Aorta (tissue), 5 donors: ENCODE results near the gene NDUFA8. TPM values are rescaled to one million over a fixed set of nuclear protein-coding genes. Genes with fewer than 3 reads are reported as not detected.

Experiments used
- ATAC-seq: fragments of 200-7000 bp; cut with Tn5 transposase; one replicate; pipeline ENCODE4 v1.9.1; 2022; ENCODE audit warnings: moderate library complexity; ENCODE audit not compliant: low FRiP score
- DNase-seq, 2 donors: peaks; one replicate each; pipeline ENCODE4 v3.0.0-alpha.2; 2020
- H3K27ac ChIP-seq, 2 donors: one replicate each; pipeline ENCODE4 v1.5.1; 2013; ENCODE audit warnings: low read length in 2 of 2, mild to moderate bottlenecking in 2 of 2, moderate library complexity in 2 of 2, control low read depth in 1 of 2, inconsistent platforms in 1 of 2, low read depth in 1 of 2
- H3K27me3 ChIP-seq, 2 donors: one replicate each; pipeline ENCODE4 v1.6.1; 2013; ENCODE audit warnings: control low read depth in 1 of 2, low read length in 1 of 2, mild to moderate bottlenecking in 1 of 2, moderate library complexity in 1 of 2; ENCODE audit not compliant: insufficient read depth in 2 of 2, control insufficient read depth in 1 of 2
- H3K36me3 ChIP-seq, 2 donors: one replicate each; pipeline ENCODE4 v1.6.1; 2013; ENCODE audit warnings: control low read depth in 1 of 2, low read length in 1 of 2, mild to moderate bottlenecking in 1 of 2; ENCODE audit not compliant: insufficient read depth in 2 of 2, control insufficient read depth in 1 of 2
- H3K4me1 ChIP-seq, 2 donors: one replicate each; pipeline ENCODE4 v1.6.1; 2013; ENCODE audit warnings: low read length in 2 of 2, control low read depth in 1 of 2, mild to moderate bottlenecking in 1 of 2, moderate library complexity in 1 of 2; ENCODE audit not compliant: insufficient read depth in 2 of 2, control insufficient read depth in 1 of 2
- H3K4me3 ChIP-seq, 2 donors: one replicate each; pipeline ENCODE4 v1.5.1; 2013; ENCODE audit warnings: low read length in 2 of 2, control low read depth in 1 of 2, mild to moderate bottlenecking in 1 of 2
- H3K9me3 ChIP-seq: one replicate; pipeline ENCODE4 v1.6.1; 2013; ENCODE audit warnings: mild to moderate bottlenecking, low read length; ENCODE audit not compliant: control insufficient read depth
- WGBS, 2 donors: extraction: QIAGEN DNeasy Blood & Tissue Kit; methylation state at CpG; one replicate each; pipeline ENCODE4 v1.1.7; 2013; 5-methylcytosine and 5-hydroxymethylcytosine counted together
- intact Hi-C, 2 donors: fragments of 100-400 bp; cut with DNase I; formaldehyde crosslinking; loops; one replicate each; pipeline versions ENCODE4 v1.14.2 to v1.15.0; 2022
- long read RNA-seq, 2 donors: library from polyadenylated mRNA; unstranded; transcript quantifications; one replicate each; pipeline ENCODE4 v2.0.0, GENCODE V29; 2020 to 2021
- polyA plus RNA-seq, 2 donors: library from polyadenylated mRNA; stranded (reverse); fragments of 200-250 nt; gene quantifications; one replicate each; pipeline ENCODE4 v1.2.3, GENCODE V29; 2013
- total RNA-seq, 2 donors: library from RNA; stranded (reverse); fragmentation: NEBNext Ultra II Directional; extraction: Animal tissue kit (Norgen Biotek cat#: 25700); gene quantifications; one replicate each; pipeline ENCODE4 v1.2.1, GENCODE V29; 2021
- donor health status: healthy with polysubstance abuse.
- donor health status: Bipolar disorder and iron deficiency.
- donor health status: DM: no; HTN: no; CAD: no.
- donor health status: DM: no; HTN: no; CAD: no.
- donor health status: DM: yes; HTN: yes; CAD: no.

Gene NDUFA8
- total RNA-seq (10 to 100 TPM; 25.3 to 26.9 TPM), polyA plus RNA-seq (10 to 100 TPM; 59.0 to 65.6 TPM)
- long read RNA-seq, donor 1, transcript NDUFA8-201 (4 exons, 844 nt), result major isoform, 13 of 14 reads
- long read RNA-seq, donor 1, partial matches to known transcripts, result 0 of 14 reads
- long read RNA-seq, donor 1, other reads (novel, unspliced or antisense), result 1 of 14 reads
- long read RNA-seq, donor 2, transcript NDUFA8-201 (4 exons, 844 nt), result major isoform, 17 of 17 reads
- long read RNA-seq, donor 2, partial matches to known transcripts, result 0 of 17 reads
- long read RNA-seq, donor 2, other reads (novel, unspliced or antisense), result 0 of 17 reads

DNA sequence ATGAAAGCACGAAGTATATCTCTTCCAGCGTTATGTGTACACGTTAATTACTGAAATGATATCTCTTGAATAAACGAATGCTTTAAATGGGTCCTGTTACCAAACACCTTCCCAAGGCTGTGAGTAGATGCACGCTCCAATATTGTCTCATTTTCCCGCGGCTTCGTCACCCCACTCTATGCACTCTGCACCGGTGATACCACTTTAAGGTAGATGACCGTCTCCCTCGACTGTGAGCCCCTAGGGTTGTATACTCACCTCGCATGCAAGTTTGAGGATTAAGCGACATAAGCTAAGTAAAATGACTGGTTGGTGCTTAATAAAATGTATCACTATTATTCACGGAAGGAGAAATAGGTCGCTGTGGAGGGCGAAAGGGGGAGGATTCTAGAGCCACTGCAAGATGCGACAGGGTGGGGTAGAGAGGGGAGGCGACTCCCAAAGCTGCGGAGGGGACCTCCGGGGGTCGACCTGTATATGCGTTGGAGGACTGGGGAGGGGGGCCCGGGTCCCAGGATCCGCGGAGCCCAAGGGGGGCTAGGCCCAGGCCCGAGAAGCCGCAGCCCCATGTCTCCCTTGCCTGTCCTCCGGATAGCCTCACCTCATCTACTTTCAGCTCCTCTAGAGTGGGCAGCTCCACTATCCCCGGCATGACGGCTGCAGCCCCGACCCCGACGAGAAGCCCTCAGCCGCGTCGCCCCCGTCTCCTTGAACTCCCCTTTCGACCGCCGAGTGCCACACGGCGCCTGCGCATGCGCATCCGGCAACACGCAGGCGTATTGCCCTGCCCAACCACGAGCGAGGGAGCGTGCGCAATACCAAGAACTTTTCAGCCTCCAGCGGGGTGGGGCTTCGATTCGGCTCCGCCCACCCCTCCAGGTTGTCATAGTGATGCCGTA, at the start of gene NDUFA8, which contains the start of gene MORN5:
Gene NDUFA8, minus strand, starts transcription at position 754 of the 899 bp plus-strand sequence. Its CDS starts 102 bp downstream, at position 652.
Gene MORN5, plus strand, starts transcription at position 883 of the 899 bp plus-strand sequence. CDS start 65 bp downstream, outside the sequence.
- peak; percentile 98 for ATAC-seq
- H3K4me1 ChIP-seq, result peaks cover 0 to 2% of the 10 kb centered on the region in 2 donors
- no peaks in the 10 kb centered on the region for H3K36me3 ChIP-seq
- H3K27me3 ChIP-seq, result no peaks in the 10 kb centered on the region
- intact Hi-C loops, result loop anchor here in 1 of 2 donors (5.0 kb wide), 1 partner anchor 103 kb away; the partner anchor contains the start of genes MRRF and RBM18
- H3K27ac ChIP-seq, result no peak within 1 kb of the TSS
- WGBS, 2 donors, result 1% methylated on average over 56 of the region's 56 CpGs
- DNase-seq, result peak; percentile 98
- peak within 1 kb of the TSS; percentile 33 to 99 for H3K4me3 ChIP-seq
- H3K9me3 ChIP-seq, result no peaks in the 10 kb centered on the region

GRCh38 chr9:122207096-122207495, 47.5 kb upstream of the NDUFA8 start:
- no peaks in the 10 kb centered on the region for H3K36me3 ChIP-seq
- no peaks in the 10 kb centered on the region for H3K4me1 ChIP-seq
- no peak overlapping the region for H3K4me3 ChIP-seq
- WGBS, 2 donors, result 59 to 68% methylated on average over 9 of the region's 9 CpGs
- no peaks in the 10 kb centered on the region for H3K9me3 ChIP-seq
- DNase-seq (no peak), ATAC-seq (no peak)
- no peak overlapping the region for H3K27ac ChIP-seq
- H3K27me3 ChIP-seq, result peaks cover 0 to 2% of the 10 kb centered on the region in 2 donors
- intact Hi-C loops, result no loop called here

GRCh38 chr9:122206118-122207046, 46.8 kb upstream of the NDUFA8 start:
- H3K4me3 ChIP-seq, result no peak overlapping the region
- no peak overlapping the region for H3K27ac ChIP-seq
- peaks cover 0 to 2% of the 10 kb centered on the region in 2 donors for H3K27me3 ChIP-seq
- intact Hi-C loops, result no loop called here
- ATAC-seq (no peak), DNase-seq (peak in 1 of 2 donors; percentile 48)
- no peaks in the 10 kb centered on the region for H3K9me3 ChIP-seq
- no peaks in the 10 kb centered on the region for H3K4me1 ChIP-seq
- H3K36me3 ChIP-seq, result no peaks in the 10 kb centered on the region
- 85 to 86% methylated on average over 9 of the region's 9 CpGs for WGBS, 2 donors

- H3K36me3 ChIP-seq, result no peaks in the 10 kb centered on the region
- H3K9me3 ChIP-seq, result no peaks in the 10 kb centered on the region
- DNase-seq (no peak), ATAC-seq (no peak)
- WGBS, 2 donors, result 89% methylated on average over 8 of the region's 8 CpGs
- intact Hi-C loops, result no loop called here
- H3K27ac ChIP-seq, result no peak overlapping the region
- no peaks in the 10 kb centered on the region for H3K4me1 ChIP-seq
- no peaks in the 10 kb centered on the region for H3K27me3 ChIP-seq
- H3K4me3 ChIP-seq, result no peak overlapping the region
Measured at GRCh38 chr9:122205176-122205575, 45.6 kb upstream of the NDUFA8 start.

DNA sequence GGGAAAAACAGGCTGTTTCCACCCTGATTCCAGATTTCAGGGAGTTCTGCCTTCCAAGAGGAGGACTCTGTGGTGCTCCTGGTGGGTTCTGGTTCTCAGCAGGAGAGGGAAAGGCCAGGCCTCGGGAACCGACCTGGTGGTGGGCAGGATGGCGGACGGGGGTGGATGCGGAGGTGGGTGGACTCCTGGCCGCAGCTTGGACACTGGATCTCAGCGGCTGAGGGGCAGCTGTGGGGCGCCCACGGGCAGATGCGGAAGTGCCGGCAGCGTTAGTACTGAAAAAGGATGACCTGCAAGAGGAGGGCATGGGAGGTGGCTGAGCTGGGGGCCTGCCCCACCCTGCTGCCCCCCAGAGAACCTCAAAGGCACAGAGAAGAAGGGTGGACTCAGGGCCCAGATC, 44.9 kb upstream of the NDUFA8 start:
- no peaks in the 10 kb centered on the region for H3K9me3 ChIP-seq
- H3K27me3 ChIP-seq, result no peaks in the 10 kb centered on the region
- intact Hi-C loops, result no loop called here
- H3K36me3 ChIP-seq, result no peaks in the 10 kb centered on the region
- ATAC-seq (no peak), DNase-seq (peak in 1 of 2 donors; percentile 61)
- no peaks in the 10 kb centered on the region for H3K4me1 ChIP-seq
- H3K4me3 ChIP-seq, result no peak overlapping the region
- no peak overlapping the region for H3K27ac ChIP-seq
- 89 to 91% methylated on average over 12 of the region's 12 CpGs for WGBS, 2 donors

DNA sequence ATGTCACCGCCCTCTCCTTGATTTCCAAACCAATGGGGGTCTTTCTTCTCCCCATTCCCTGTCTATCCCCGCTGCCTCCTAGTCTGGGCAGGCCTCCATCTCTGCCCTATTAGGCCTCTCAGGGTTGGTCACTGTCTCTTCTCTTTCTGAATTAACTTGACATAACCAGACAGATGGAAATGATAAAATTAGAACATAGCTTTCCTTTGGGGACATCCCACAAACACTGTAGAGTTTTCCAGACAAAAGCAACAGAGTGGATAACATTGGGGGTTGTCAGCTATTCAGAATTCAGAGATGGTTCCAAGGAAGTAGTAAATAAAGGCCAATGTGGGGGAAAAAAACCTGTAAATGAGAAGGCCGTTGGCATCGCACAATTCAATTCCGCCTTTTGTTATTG, 44.5 kb upstream of the NDUFA8 start:
- no peak overlapping the region for H3K27ac ChIP-seq
- H3K36me3 ChIP-seq, result no peaks in the 10 kb centered on the region
- intact Hi-C loops, result no loop called here
- H3K4me1 ChIP-seq, result no peaks in the 10 kb centered on the region
- DNase-seq, result no peak
- ATAC-seq, result no peak
- no peak overlapping the region for H3K4me3 ChIP-seq
- no peaks in the 10 kb centered on the region for H3K27me3 ChIP-seq
- 95 to 96% methylated on average over 5 of the region's 5 CpGs for WGBS, 2 donors
- no peaks in the 10 kb centered on the region for H3K9me3 ChIP-seq

GRCh38 chr9:122202111-122202510, 42.5 kb upstream of the NDUFA8 start:
- ATAC-seq (no peak), DNase-seq (peak in 1 of 2 donors; percentile 17)
- WGBS, 2 donors, result 84 to 87% methylated on average over 3 of the region's 3 CpGs
- no peaks in the 10 kb centered on the region for H3K27me3 ChIP-seq
- H3K27ac ChIP-seq, result no peak overlapping the region
- no peaks in the 10 kb centered on the region for H3K9me3 ChIP-seq
- H3K36me3 ChIP-seq, result no peaks in the 10 kb centered on the region
- H3K4me3 ChIP-seq, result no peak overlapping the region
- H3K4me1 ChIP-seq, result no peaks in the 10 kb centered on the region
- intact Hi-C loops, result no loop called here

- H3K4me3 ChIP-seq, result no peak overlapping the region
- H3K4me1 ChIP-seq, result no peaks in the 10 kb centered on the region
- no peaks in the 10 kb centered on the region for H3K9me3 ChIP-seq
- H3K27ac ChIP-seq, result no peak overlapping the region
- no peaks in the 10 kb centered on the region for H3K27me3 ChIP-seq
- intact Hi-C loops, result no loop called here
- no peaks in the 10 kb centered on the region for H3K36me3 ChIP-seq
- ATAC-seq (no peak), DNase-seq (peak in 1 of 2 donors; percentile 24)
- 97 to 100% methylated on average over 1 of the region's 1 CpG for WGBS, 2 donors
Measured at GRCh38 chr9:122201641-122202040, 42.1 kb upstream of the NDUFA8 start.
